ENCODE measurements around the gene KCNK17. TPM values are rescaled to one million over a fixed set of nuclear protein-coding genes. Genes with fewer than 3 reads are reported as not detected.

Gene KCNK17
- total RNA-seq, 6 donors from 2014 or later, result 0.61 to 7.7 (median 2.8) TPM

DNA sequence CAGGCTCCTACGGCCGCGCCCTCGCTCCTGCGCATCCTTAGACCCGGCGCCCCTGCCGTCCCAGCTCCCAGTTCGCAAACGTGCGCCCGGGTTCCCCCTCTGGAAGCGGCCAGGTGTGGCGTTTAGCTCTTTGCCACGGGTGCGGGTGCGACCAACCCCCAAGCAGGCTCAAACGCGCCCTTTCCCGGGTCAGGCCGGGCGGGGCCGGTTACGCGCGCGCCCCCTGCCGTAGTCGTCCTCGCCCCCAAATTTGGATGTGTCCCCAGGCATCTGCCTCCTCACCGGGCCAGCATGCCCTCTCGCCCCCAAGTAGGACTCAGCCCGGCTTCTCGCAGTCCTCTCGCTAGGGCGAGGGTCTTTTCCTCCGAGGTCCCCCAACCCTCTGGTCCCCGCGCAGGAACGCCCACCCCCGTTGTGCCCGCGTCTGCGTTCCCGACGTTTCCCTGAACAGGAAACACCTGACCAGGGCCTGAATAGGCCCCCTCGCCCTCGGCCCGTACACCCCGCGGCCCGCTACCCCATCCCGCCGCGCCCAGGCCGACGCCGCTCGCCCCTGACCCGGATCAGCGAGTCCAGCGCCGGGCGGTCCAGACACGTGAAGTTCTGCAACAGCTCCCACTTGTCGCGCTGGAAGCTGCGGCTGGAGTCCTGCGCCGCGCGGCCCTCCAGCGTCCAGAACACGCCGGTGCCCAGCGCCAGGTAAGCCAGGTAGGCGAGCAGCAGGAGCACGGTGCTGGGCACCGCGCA lies 520 bp downstream of the KCNK17 start:
- Histone ChIP-seq H3K27me3 (peaks cover 0 to 24% (median 9%) of the 10 kb centered on the region in 4 donors), H3K9me3 (no peaks in the 10 kb centered on the region), H3K4me1 (peaks cover 11 to 25% (median 21%) of the 10 kb centered on the region in 4 donors), H3K4me3 (peak overlapping the region; percentile 3 to 46 (median 40)), H3K27ac (peak overlapping the region in 3 of 4 donors; percentile 30 to 43 (median 41)), H3K36me3 (no peaks in the 10 kb centered on the region)
- DNase-seq (peak in 1 of 2 donors; percentile 86), ATAC-seq (ENCODE audit: low FRiP score in 2 of 2) (no peak)
- WGBS, 2 donors, result 1% methylated on average over 24 to 48 of the region's 80 CpGs
- no peak for TF ChIP-seq EP300 (IDR thresholded peaks at IDR 0.05)
- TF ChIP-seq, protein P1, sequence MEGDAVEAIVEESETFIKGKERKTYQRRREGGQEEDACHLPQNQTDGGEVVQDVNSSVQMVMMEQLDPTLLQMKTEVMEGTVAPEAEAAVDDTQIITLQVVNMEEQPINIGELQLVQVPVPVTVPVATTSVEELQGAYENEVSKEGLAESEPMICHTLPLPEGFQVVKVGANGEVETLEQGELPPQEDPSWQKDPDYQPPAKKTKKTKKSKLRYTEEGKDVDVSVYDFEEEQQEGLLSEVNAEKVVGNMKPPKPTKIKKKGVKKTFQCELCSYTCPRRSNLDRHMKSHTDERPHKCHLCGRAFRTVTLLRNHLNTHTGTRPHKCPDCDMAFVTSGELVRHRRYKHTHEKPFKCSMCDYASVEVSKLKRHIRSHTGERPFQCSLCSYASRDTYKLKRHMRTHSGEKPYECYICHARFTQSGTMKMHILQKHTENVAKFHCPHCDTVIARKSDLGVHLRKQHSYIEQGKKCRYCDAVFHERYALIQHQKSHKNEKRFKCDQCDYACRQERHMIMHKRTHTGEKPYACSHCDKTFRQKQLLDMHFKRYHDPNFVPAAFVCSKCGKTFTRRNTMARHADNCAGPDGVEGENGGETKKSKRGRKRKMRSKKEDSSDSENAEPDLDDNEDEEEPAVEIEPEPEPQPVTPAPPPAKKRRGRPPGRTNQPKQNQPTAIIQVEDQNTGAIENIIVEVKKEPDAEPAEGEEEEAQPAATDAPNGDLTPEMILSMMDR (IDR thresholded peaks at IDR 0.05), result peak in 1 of 6 experiments; percentile 15

DNA sequence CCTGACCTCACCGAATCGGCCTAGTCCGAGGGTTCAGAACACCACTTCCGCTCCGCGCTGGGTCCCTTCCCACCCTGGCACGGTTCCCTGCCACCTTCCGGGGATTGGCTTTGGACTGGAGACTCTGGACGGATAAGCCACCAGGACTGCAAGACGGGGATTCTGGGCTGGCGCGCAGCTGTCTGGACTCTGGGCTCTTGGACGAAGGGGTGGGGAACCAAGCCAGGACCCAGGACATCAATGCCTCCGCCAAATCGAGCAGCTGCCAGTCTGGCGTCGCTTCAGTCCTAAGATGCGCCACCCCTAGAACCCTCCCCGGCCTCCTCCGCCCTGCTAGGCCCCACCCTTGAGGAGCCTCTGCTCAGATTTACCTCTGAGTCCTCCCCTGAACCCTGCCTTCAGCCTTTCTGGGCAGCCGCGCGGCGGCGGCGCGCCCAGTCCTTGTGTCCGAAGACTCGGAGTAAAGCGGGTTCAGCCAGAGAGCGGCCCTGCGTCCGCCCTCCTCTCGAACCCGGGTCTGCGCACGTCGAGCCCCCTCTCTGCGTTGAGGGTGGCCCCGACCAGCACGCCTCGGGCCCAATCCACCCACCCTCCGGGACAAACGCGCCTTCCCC lies 1.2 kb downstream of the KCNK17 start:
- 14 to 23% methylated on average over 39 to 40 of the region's 45 CpGs for WGBS, 2 donors
- Histone ChIP-seq H3K9me3 (no peaks in the 10 kb centered on the region), H3K4me3 (peak overlapping the region; percentile 21 to 46 (median 40)), H3K27ac (peak overlapping the region in 3 of 4 donors; percentile 9 to 43 (median 41)), H3K27me3 (peaks cover 0 to 24% (median 9%) of the 10 kb centered on the region in 4 donors), H3K36me3 (no peaks in the 10 kb centered on the region), H3K4me1 (peaks cover 11 to 25% (median 21%) of the 10 kb centered on the region in 4 donors)
- peak in 1 of 2 donors; percentile 86 for DNase-seq
- TF ChIP-seq EP300 (IDR thresholded peaks at IDR 0.05) (no peak), POLR2A (IDR thresholded peaks at IDR 0.05) (no peak), POLR2AphosphoS5 (IDR thresholded peaks at IDR 0.05) (no peak)
- TF ChIP-seq, protein P1 (IDR thresholded peaks at IDR 0.05), result no peak
- ATAC-seq (ENCODE audit: low FRiP score in 2 of 2), result no peak

DNA sequence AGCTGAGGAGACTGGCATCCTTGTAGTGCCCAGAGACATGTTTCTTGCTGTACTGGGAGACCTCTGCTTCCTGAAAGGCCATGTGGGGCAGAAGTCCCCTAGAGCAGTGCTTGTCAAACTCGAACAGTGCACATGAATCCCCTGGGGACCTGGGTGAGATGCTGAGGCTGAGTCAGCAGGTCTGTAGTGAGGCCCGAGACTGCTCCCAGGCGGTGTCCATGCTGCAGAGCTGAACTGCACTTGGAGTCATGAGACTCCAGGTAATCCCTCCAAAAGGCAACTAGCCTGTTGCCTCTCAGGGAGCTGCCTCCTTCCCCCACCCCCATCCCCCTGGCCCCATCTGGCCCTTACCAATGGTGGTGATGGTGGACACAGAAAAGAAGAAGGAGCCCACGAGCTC lies 3.7 kb downstream of the KCNK17 start:
- no peaks in the 10 kb centered on the region for H3K36me3 ChIP-seq
- ATAC-seq (ENCODE audit: low FRiP score in 2 of 2), result no peak
- peaks cover 11 to 25% (median 21%) of the 10 kb centered on the region in 4 donors for H3K4me1 ChIP-seq
- TF ChIP-seq, protein P1 (IDR thresholded peaks at IDR 0.05), result no peak
- TF ChIP-seq POLR2AphosphoS5 (IDR thresholded peaks at IDR 0.05), result no peak
- no peak for TF ChIP-seq EP300 (IDR thresholded peaks at IDR 0.05)
- 70 to 72% methylated on average over 3 to 4 of the region's 4 CpGs for WGBS, 2 donors
- H3K27me3 ChIP-seq, result peaks cover 0 to 24% (median 9%) of the 10 kb centered on the region in 4 donors
- no peaks in the 10 kb centered on the region for H3K9me3 ChIP-seq
- no peak overlapping the region for H3K4me3 ChIP-seq
- H3K27ac ChIP-seq, result no peak overlapping the region
- no peak for DNase-seq

DNA sequence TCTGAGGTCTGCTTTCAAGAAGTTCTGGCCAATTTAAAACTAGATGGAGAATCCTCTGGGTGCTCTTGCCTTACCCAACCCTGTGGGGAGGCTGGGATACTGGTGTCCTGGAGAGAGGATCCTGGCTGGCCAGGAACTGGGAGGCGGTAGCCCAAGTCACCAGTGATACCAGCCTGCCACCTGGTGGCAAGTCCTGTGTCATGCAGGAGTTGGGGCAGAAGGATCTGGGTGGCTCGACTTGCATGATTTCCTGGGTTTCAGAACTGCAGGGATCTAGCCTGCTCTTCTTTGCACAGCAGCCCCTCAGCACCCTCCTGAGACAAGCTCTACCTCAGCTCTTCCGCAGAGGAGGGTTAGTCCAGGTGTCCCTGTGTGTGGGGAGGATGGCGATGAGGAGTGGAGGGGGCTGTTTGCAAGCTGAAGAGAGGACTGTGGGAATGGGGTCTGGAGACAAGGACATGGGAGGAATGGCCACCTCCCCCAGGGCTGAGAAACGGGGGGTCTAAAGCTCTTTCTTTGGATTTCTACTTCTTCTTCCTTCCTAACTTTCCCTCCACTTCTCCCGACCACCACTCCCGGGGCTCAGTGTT lies 4.2 kb downstream of the KCNK17 start:
- Histone ChIP-seq H3K4me3 (no peak overlapping the region), H3K27me3 (peaks cover 0 to 24% (median 9%) of the 10 kb centered on the region in 4 donors), H3K9me3 (no peaks in the 10 kb centered on the region), H3K4me1 (peaks cover 11 to 25% (median 21%) of the 10 kb centered on the region in 4 donors), H3K36me3 (no peaks in the 10 kb centered on the region), H3K27ac (no peak overlapping the region)
- TF ChIP-seq POLR2A (IDR thresholded peaks at IDR 0.05) (no peak), POLR2AphosphoS5 (IDR thresholded peaks at IDR 0.05) (no peak)
- TF ChIP-seq, protein P1 (IDR thresholded peaks at IDR 0.05), result peak; percentile 82 to 95 (median 89)
- ATAC-seq (ENCODE audit: low FRiP score in 2 of 2), result peak; percentile 70 to 80
- peak in 1 of 2 donors; percentile 75 for DNase-seq
- 46 to 58% methylated on average over 4 to 7 of the region's 7 CpGs for WGBS, 2 donors

Data from upper lobe of left lung (tissue), 6 donors.